Progenitor cell of endocrine pancreas (in vitro differentiated cells): ENCODE results near the gene RNF225. TPM values are rescaled to one million over a fixed set of nuclear protein-coding genes. Genes with fewer than 3 reads are reported as not detected.

Experiments
- DNase-seq: peaks from one replicate; pipeline ENCODE4 v3.0.0; 2021; ENCODE audit warnings: low spot score; ENCODE audit not compliant: unreplicated experiment
- H3K27ac Mint-ChIP-seq: 2 replicates; pipeline ENCODE4 v1.8.0; 2021; ENCODE audit warnings: mild to moderate bottlenecking, moderate library complexity, mixed read lengths
- H3K27me3 Mint-ChIP-seq: 2 replicates; pipeline ENCODE4 v1.8.0; 2021; ENCODE audit warnings: mixed read lengths
- H3K36me3 Mint-ChIP-seq: 2 replicates; pipeline ENCODE4 v1.8.0; 2022; ENCODE audit warnings: mixed read lengths; ENCODE audit not compliant: insufficient read depth
- H3K4me1 Mint-ChIP-seq: 2 replicates; pipeline ENCODE4 v1.8.0; 2021; ENCODE audit warnings: low read depth, mixed read lengths
- H3K4me3 Mint-ChIP-seq: 2 replicates; pipeline ENCODE4 v1.8.0; 2021; ENCODE audit warnings: low read depth, mild to moderate bottlenecking, moderate library complexity, mixed read lengths
- H3K9me3 Mint-ChIP-seq: 2 replicates; pipeline ENCODE4 v1.8.0; 2021; ENCODE audit warnings: low read depth, mixed read lengths
- CTCF ChIP-seq: fragments of 200-600 bp; sonication (generic); IDR thresholded peaks from one replicate; pipeline ENCODE4 v1.5.0; 2021; ENCODE audit warnings: antibody characterized with exemption, mild to moderate bottlenecking; ENCODE audit not compliant: unreplicated experiment
- total RNA-seq: library from RNA; stranded (reverse); gene quantifications from 2 replicates; pipeline ENCODE4 v1.2.1, GENCODE V29; 2021

RNF225 gene
- total RNA-seq, 1 donor from 2014 or later: not detected

GRCh38 chr19:58350871-58351557, 44.4 kb upstream of the RNF225 start:
- DNase-seq: no peak
- H3K36me3 Mint-ChIP-seq: peaks cover 3% of the 10 kb centered on the region
- no peak overlapping the region for H3K4me3 Mint-ChIP-seq
- H3K9me3 Mint-ChIP-seq: no peaks in the 10 kb centered on the region
- TF ChIP-seq CTCF: no peak
- H3K27ac Mint-ChIP-seq: no peak overlapping the region
- peaks cover 26% of the 10 kb centered on the region for H3K27me3 Mint-ChIP-seq
- H3K4me1 Mint-ChIP-seq: peaks cover 3% of the 10 kb centered on the region

GRCh38 chr19:58351558-58351878, 43.9 kb upstream of the RNF225 start:
- H3K27ac Mint-ChIP-seq: no peak overlapping the region
- H3K9me3 Mint-ChIP-seq: no peaks in the 10 kb centered on the region
- H3K27me3 Mint-ChIP-seq: peaks cover 21% of the 10 kb centered on the region
- no peak for DNase-seq
- H3K36me3 Mint-ChIP-seq: peaks cover 3% of the 10 kb centered on the region
- no peak overlapping the region for H3K4me3 Mint-ChIP-seq
- H3K4me1 Mint-ChIP-seq: peaks cover 3% of the 10 kb centered on the region
- TF ChIP-seq CTCF: no peak

- Mint-ChIP-seq H3K36me3 (peaks cover 3% of the 10 kb centered on the region), H3K27me3 (peaks cover 17% of the 10 kb centered on the region), H3K4me3 (no peak overlapping the region), H3K4me1 (peaks cover 3% of the 10 kb centered on the region), H3K27ac (no peak overlapping the region), H3K9me3 (no peaks in the 10 kb centered on the region)
- TF ChIP-seq CTCF: no peak
- no peak for DNase-seq
Observed at GRCh38 chr19:58351990-58352755, 43.3 kb upstream of the RNF225 start.

- Mint-ChIP-seq H3K9me3 (no peaks in the 10 kb centered on the region), H3K4me3 (no peak within 1 kb of the TSS), H3K4me1 (peaks cover 2% of the 10 kb centered on the region), H3K36me3 (peaks cover 3% of the 10 kb centered on the region), H3K27ac (no peak within 1 kb of the TSS), H3K27me3 (peaks cover 12% of the 10 kb centered on the region)
- no peak for TF ChIP-seq CTCF
- no peak for DNase-seq
Observed at GRCh38 chr19:58352760-58353671, 42.4 kb upstream of the RNF225 start, which contains the start of gene A1BG. Gene A1BG (minus strand): TSS chr19:58353492. CDS start chr19:58353437, 55 bp downstream.
